G401.6 (cell line): ENCODE measurements around the gene MT4.

ENCODE experiments used
- FAIRE-seq: peaks from 2 replicates; lab custom pipeline; 2012; peaks lifted over from hg19 to GRCh38; lab: Jason Lieb, UNC

MT4 gene

GRCh38 chr16:56605475-56605874 lies 40.6 kb downstream of the MT4 start:
- FAIRE-seq, result no peak

- no peak for FAIRE-seq
Measured at GRCh38 chr16:56606071-56606475, 41.2 kb downstream of the MT4 start.

- no peak for FAIRE-seq
Measured at GRCh38 chr16:56606476-56607108, 41.7 kb downstream of the MT4 start.

DNA sequence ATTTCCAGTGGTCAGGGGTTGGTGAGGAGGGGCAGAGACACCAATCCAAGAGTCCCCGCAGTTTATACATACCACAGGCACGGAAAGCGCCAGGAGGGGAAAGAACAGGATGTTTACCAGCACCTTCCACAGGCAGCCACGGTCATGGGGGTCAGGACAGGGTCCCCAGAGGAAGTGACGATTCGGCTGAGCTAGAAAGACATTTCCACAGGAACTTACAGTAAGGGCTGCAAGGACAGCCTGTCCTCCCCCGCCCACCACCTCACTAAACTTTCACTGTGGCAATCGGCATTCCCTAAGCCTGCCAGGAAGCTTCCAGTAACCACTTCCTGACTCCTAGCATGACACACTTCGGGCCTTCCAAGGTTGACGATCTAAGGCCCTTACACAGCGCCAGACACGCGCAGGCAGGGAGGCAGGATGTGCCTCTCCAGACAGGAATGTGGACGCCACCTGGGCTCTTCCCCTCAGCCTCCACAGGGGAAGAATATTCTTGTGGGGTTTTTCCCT lies 42.3 kb downstream of the MT4 start:
- no peak for FAIRE-seq

GRCh38 chr16:56607675-56608042 lies 42.8 kb downstream of the MT4 start:
- FAIRE-seq, result no peak

DNA sequence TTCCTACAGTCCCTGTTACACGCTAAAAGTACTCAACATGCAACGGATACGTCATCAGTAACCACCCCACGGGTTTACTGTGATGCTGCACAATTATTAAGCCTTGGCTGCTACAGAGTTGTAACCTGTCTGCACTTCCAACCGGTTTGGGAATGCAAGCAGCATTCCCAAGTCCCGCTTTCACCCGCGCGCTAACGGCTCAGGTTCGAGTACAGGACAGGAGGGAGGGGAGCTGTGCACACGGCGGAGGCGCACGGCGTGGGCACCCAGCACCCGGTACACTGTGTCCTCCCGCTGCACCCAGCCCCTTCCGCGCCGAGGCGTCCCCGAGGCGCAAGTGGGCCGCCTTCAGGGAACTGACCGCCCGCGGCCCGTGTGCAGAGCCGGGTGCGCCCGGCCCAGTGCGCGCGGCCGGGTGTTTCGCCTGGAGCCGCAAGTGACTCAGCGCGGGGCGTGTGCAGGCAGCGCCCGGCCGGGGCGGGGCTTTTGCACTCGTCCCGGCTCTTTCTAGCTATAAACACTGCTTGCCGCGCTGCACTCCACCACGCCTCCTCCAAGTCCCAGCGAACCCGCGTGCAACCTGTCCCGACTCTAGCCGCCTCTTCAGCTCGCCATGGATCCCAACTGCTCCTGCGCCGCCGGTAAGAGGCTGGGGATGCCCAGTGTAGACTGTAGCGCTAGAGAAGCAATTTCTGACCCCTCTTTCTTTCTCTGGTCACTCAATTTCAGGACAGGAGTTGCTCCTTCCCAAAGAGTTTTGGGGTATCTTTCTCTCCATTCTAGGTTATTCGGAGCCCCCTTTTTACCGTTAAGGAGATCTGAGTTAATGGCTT lies 43.4 kb downstream of the MT4 start, which contains the start of gene MT2A:
MT2A (plus strand) TSS at position 542 of the 833 bp plus-strand sequence; CDS start at position 614, 72 bp downstream.
- no peak for FAIRE-seq

DNA sequence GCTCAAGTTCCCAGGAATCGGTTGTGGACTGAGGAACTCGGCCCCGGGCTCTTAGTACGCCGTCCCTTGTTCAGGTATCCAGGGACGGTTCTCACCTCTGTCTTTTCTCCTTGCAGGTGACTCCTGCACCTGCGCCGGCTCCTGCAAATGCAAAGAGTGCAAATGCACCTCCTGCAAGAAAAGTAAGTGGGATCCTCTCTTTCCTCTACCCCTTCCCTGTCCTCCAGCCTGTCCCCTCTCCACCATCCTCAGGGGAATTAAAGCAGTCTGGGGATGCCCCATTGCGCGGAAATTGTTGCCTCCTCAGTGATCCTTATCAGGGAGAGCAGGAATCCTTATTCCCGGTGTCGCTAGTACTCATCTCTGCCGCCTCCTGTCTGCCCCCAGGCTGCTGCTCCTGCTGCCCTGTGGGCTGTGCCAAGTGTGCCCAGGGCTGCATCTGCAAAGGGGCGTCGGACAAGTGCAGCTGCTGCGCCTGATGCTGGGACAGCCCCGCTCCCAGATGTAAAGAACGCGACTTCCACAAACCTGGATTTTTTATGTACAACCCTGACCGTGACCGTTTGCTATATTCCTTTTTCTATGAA lies 44.1 kb downstream of the MT4 start:
- FAIRE-seq, result no peak

GRCh38 chr16:56609463-56609921 lies 44.6 kb downstream of the MT4 start:
- FAIRE-seq, result no peak

GRCh38 chr16:56610017-56610608 lies 45.2 kb downstream of the MT4 start:
- FAIRE-seq, result no peak

DNA sequence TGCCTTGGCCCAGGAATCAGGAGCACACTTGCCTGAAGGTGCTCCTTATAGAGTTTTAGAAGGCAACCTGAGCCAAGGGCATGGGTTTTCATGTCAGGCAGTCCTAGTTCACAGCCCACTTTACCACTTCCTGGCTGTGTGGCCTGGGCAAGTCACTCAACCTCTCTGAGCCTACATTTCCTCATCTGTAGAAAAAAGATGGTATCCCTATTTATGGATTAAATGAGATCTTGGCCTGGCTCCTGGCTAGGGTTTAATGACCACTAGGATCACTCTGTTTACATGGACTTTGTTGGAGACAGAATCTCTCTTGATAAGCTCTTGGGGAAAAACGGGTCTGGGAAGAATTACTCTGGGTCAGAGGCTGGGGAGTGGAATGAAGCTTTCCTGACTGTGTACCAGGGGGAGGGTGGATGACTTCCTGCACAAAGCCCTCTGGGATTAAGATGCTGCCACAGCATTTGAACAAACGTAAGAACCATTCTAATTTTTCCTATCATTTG lies 45.8 kb downstream of the MT4 start:
- no peak for FAIRE-seq

- FAIRE-seq, result no peak
Measured at GRCh38 chr16:56611281-56611833, 46.5 kb downstream of the MT4 start.

DNA sequence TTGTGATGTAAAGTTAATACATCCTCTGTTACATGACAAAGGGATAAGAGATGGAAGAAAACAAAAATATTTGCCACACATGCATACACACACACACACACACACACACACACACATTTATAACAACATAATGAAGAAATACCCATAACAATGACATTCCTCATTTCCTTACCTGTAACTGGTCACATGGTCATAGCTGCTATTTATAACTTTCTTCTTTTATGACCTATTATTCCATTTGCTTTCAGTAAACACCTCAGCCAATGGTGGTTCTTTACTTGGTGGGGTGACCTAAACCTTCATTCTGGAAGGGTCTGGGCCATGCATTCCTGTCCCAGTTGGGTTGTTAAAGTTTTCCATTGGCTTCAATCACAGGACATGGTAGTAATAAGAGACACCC lies 48.8 kb downstream of the MT4 start:
- no peak for FAIRE-seq

DNA sequence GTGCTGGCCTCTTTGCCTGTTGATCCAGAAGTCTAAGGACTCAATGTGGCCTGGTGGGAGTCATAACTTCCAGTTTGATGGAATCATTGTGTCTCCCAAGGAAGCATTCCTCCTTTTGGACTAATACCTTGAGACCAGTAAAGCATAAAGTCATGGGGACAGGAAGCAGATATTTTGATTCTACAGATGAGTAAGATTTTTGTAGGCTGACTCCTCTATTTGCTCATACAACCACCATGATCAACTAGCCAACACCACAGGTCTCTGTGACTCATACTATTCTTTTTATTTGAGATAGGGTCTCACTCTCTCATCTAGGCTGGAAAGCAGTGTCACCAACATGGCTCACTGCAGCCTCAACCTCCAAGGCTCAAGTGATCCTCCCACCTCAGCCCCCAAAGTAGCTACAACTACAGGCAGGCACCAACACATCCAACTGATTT lies 49.7 kb downstream of the MT4 start:
- FAIRE-seq, result no peak

DNA sequence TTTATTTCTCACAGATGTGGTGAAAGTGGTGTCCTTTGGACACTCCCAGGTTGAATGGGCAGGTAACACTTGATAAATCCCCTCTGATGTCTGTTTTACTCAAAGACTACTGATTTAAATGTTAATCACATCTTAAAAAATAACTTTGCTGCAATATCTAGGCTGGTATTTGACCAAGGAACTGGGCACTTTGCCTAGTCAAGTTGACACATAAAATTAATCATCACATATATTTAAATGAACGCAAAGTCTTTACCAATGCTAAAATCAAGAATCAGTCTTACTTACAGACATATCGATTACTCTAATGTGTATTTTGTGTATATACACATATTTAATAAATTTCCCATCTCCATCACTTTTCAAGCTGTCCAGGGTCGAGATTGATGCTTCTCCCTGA lies 50.5 kb downstream of the MT4 start:
- FAIRE-seq, result no peak

DNA sequence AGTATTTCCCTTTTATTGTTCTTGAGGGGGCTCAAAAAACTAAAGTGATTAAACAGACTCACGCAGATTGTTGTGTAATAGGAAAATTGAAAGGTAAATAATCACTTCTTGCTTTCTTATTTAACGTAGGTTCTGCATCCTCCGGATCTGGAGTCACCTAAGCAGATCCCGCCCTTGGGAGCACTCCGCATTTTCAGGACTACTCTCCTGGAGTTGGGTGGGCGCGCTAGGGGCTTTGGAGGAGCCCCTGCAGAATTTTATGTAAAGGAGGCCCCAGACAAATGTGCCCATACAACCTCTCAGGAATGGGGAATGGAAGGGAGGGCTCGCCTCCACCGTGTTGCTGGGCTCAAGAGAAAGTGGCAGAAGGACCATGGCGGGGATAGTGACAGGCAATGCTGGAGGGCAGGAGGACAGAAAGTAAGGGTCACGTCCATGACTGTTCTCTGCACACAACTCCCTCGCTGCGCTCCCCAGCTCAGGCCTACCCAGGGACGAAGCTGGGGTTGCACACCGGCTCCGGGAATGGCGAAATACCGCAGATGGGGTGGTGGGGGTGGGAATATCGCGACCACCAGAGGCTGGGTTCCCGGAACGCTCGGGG lies 51.8 kb downstream of the MT4 start:
- FAIRE-seq, result no peak

- FAIRE-seq, result no peak
Measured at GRCh38 chr16:56617212-56618085, 52.6 kb downstream of the MT4 start.

DNA sequence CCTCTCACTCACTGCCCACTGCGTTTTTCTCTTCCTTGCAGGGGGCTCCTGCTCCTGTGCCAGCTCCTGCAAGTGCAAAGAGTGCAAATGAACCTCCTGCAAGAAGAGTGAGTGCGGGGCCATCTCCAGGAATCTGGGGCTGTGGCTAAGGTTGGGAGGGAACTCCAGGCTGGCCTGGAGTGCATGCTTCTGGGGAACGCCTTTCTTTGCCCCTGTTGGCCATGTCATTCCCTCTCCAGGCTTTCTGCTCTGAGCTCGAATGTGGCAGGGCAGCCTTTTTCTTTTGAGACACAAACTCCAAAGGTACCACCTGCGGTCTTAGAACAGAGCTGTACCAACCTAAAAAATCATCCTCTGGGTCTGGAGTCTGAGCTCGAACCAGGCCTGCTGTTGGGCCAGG lies 53.3 kb downstream of the MT4 start:
- FAIRE-seq, result no peak
